H4 (cell line): ENCODE data around the gene DLG2. TPM values are rescaled to one million over a fixed set of nuclear protein-coding genes. Genes with fewer than 3 reads are reported as not detected.

Experiments
- DNase-seq: peaks from one replicate; pipeline ENCODE4 v3.0.0-alpha.2; 2015; ENCODE audit warnings: low spot score
- total RNA-seq: library from RNA; depleted of rRNA; stranded (reverse); fragments of >200 nt; shearing (Covaris generic); gene quantifications from 2 replicates; pipeline ENCODE4 v1.2.3, GENCODE V29; 2014

The DLG2 gene
- total RNA-seq, 1 experiment from 2014 or later = 2.6 TPM

DNA sequence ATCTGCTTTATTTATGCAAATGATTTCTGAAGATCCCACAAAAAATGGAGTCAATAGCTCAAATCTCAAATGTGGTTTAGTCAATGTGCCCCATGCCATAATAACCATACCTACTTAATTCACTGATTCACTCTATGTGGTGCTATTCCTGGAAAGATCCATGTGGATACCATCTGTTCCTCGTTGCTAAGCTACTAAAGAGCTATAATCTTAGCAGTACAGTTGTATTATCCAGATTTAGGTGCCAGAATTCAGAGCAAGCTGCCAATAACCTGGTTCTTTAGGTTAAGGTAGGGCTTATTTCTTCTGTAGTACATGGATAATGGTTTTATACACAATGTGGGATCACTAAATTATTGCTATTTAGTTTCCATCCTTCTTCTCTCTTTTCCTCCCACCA is 1366.3 kb downstream of the DLG2 start:
- DNase-seq = no peak

- DNase-seq = no peak
These were observed 1370.5 kb downstream of the DLG2 start for GRCh38 chr11:84256618-84257017.

- DNase-seq = no peak
These were observed 1371.7 kb downstream of the DLG2 start for GRCh38 chr11:84255483-84255882.

DNA sequence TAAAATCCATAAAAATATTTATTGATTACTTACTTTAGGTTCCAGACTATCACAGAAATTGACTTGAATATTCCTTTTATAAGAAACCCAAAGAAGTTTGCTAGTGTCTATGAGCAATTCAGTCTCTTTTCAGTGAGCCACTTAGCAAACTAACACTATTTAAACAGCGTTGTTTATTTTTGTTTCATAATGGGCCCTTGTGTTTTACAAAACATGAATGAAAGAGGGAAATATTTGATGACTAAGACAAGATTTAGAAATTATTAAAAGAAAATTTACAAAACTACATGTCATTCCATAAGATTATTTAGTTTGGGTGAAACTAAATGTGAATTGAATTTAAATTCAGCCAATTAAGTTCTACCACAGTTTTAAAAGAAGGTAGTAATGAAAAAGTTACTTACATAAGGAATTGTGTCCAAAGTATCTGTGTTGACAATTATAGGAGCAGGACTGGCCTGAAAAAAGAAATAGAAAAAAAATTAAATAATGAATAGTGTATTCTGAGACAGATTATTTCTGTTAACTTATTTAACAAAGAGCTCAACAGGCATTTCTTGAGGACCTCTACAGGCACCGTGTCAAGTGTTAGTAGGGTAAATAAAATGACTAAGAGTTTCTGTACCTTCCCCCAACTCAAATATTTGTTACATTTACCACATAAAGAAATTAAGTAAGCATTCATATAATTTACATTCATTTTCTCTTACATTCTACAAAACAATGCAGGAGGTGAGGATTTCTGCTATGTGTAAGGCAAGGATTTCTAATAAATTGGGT is 1376.1 kb downstream of the DLG2 start:
- no peak for DNase-seq

DNA sequence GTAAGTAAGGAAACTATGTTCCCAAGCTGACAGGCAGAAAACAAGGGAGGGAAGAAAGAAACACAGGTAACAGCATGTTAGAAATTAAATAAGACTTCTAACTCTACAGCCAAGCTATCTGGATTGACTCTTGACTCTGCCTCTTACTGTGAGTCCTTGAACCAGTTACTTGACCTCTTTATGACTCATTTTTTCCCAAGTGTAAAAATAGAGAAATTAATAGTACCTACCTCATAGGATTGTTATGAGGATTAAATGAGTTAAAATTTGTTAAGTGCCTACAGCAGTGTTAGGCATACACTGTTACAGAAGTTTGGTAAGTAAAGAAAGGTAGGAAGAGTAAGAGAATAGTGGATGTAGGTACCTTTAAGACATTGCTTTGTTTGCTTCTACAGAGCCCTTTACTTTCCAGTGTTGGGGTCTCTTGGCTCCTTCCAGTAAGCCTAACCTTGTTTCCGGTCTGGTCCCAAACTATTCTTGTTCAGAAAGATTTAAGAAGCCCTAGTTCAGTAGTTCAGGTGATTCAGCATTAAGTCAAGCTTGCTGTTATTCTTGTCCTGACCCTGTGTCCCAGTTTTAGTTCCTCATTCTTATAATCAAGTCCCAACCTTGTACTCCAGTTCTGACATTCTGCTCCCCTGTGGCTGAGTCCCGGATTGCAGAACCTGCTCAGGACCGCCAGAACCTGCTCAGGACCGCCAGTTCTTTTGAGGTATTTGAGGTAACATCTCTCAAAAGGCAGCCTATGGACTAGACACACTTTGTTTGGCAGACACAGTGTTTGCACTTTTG is 1377.6 kb downstream of the DLG2 start:
- no peak for DNase-seq

DNA sequence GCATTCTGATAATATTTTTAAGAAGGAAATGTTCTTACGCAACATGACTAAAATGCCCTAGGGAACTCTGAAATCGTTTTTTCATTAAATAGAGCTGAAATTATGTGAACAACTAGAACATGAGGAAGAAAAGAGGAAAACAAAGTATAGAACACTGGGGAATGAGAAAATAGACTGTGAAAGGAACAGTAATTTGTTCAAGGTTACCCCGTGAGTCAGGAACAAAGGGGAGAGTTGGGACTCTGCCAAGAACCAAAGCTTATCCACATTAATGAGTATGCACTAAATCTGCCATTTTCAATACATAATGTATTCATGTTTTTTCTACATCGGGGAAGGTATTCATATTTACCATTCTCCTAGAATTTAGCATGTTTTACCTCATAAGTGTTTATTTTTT is 1379.2 kb downstream of the DLG2 start:
- DNase-seq = no peak

- DNase-seq = no peak
These were observed 1380.0 kb downstream of the DLG2 start for GRCh38 chr11:84247129-84247528.

- no peak for DNase-seq
These were observed 1383.4 kb downstream of the DLG2 start for GRCh38 chr11:84243629-84244263.

DNA sequence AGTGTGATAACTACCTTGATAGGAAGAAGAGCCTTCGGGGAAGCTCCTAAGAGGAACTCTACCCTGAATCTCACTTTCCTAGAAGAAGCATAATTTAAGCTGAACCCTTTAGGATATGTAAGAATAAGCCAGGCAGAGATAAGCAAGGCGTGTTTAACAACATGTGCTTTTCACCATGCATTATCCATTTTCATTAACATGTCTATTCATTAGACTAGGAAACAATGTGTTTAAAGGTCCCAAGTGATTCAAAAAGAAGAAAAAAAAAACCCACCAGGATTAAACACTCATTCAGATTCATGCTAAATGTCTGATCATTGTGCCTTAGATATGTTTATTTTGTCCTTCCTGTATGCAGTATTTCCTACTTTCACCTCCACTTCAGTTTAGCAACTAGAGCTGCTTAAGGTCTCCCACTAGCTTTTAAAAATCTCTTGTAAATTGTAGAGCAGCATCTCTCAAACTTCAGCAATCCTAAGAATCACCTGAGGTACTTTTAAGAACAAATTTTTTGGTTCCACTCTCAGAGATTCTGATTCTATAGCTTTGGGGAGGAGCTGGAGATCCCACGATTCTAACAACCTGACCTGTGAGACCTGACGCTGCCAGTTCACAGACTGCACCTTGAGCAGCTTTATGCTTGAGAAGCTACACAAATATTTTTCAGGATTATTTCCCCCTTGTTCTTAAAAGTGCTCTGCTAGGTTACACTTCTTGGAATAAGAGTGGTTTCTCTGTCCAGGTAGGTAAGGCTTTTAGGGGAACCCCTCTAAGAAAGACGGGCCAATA is 1385.6 kb downstream of the DLG2 start:
- DNase-seq = no peak

DNA sequence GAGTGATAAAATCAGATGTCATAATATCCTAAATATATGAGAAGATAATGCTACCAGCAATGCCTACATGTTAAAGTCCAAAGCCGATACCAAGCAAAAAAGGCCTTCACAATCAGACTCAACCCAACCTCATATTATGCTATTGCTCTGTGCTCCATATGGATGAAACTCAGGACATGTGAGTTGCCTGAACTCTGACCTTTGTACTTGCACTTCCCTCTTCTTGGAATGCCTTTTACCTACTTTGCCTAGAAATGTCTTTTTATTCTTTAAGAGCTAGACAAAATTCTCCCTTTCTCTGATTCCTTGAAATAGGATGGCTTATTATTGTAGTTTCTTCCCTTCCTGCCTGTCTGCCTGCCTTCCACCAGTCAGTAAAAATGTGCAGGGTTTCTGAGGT is 1386.3 kb downstream of the DLG2 start:
- DNase-seq = no peak

GRCh38 chr11:84236436-84236835 is 1390.7 kb downstream of the DLG2 start:
- no peak for DNase-seq

GRCh38 chr11:84234462-84235202 is 1392.5 kb downstream of the DLG2 start:
- no peak for DNase-seq

- DNase-seq = no peak
These were observed 1393.1 kb downstream of the DLG2 start for GRCh38 chr11:84234011-84234410.

GRCh38 chr11:84232511-84232910 is 1394.6 kb downstream of the DLG2 start:
- no peak for DNase-seq

DNA sequence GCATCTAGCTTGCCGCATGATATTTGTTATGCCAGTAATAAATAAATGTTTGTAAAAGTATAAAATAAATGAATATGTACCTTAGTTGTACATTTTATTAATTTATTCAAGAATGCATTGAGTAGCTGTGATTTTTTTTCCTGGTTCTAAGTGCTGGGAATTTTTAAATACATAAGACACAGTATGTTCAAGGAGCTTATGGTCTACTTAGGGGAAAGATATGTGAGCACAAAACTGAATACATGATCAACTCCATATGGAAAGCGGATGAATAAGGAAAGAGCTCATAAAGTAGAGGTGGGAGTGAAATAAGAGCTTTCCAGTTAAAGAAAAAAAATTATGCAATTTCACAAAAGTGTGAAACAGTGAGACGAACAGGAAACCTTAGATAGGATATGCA is 1396.7 kb downstream of the DLG2 start:
- DNase-seq = no peak

DNA sequence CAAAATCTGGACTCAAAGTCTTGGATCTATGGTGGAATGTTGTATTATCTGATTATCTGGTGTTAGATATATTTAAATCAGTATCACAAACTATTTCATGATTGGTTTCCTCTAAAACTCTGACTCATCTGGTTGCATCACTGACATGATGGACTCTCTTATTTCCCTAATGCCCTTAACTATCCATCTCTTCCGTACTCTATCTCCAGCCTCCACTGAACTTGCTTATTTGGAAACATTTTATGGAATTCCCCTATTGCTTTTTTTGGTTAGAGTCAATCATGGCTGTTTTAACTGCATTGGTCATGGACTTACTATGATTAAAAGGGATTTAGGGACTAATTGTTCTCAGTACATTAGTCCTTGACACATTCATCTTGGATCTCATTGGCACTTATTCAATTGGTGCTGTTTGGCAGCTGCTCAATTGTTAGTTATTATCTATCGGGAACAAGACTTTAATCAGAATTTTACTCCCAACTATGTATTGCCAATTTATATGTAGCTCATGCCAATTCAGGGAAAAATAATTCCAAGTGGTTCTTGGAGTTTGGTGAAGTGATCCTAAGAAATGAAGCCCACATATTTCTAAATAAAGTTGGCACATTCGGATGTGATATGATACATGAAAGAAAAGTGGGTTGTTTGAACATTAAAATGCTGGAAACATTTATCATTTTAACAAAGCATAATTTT is 1399.0 kb downstream of the DLG2 start:
- DNase-seq = no peak

DNA sequence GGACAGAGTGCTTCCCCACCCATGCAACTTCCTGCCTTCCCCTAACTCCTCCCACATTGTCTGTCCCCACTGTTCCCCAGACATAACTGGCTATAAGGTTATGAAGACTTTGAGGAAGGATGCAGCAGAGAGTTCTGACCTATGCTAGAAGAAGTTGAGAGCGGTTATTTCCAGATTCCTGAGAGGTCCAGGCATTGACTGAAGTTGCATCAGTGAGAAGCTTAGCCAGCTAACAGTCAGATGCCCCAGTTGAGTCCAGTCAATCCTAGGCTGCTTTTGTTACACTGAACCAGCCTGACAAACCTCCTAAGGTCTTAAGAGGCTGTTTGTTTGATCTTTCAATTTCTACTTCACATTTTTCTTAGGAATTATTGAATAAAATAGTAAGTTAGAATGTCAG is 1403.1 kb downstream of the DLG2 start:
- DNase-seq = no peak

DNA sequence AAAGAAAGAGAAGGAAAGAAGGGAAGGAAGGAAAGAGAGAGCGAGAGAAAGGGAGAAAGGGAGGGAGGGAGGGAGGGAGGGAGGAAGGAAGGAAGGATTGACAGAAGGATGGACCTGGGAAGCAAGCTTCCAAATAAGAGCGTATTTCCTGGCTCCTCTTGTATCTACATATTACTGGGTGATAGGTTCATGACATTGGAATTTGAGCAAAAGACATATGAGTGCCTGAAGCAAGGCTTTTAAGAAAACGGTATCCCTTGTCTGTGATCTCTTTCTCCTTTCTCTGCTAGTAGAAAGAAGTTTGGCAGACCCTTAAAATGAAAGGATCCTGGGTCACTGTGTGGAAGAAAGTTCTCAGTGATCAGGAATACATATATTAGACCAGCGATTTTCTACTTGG is 1408.8 kb downstream of the DLG2 start:
- DNase-seq = no peak

- no peak for DNase-seq
These were observed 1411.5 kb downstream of the DLG2 start for GRCh38 chr11:84215672-84216071.

DNA sequence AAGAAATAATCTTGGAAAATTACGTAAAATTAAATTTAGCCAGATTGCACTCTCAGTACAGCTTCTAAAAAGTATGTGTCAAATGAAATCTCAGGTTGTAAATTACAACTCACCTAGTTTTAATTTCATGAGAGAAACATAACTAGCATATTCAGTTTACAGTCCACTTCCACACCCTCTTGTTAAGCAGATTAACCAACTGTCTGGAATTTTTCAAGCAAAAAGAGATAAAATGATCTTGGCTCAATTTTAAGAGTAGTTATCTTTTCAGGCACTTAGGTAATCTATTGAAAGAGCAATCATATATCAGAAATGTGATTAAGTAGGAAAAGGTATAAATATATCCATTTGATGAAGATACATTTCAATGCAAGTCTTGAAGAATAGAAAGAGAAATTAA is 1412.6 kb downstream of the DLG2 start:
- no peak for DNase-seq
